Endothelial cell (in vitro differentiated cells): ENCODE data around the gene FANCC. TPM values are rescaled to one million over a fixed set of nuclear protein-coding genes. Genes with fewer than 3 reads are reported as not detected.
A peak's percentile ranks its signal among the peaks of the same experiment; 100 is the strongest.

Experiments used
- DNase-seq: peaks from one replicate; pipeline ENCODE4 v3.0.0; 2021; ENCODE audit warnings: low spot score
- H3K27ac Mint-ChIP-seq: one replicate; pipeline ENCODE4 v1.8.0; 2021; ENCODE audit warnings: mixed read lengths, inconsistent platforms; ENCODE audit not compliant: unreplicated experiment
- H3K27me3 Mint-ChIP-seq: one replicate; pipeline ENCODE4 v1.8.0; 2021; ENCODE audit warnings: mild to moderate bottlenecking, moderate library complexity, mixed read lengths, inconsistent platforms; ENCODE audit not compliant: unreplicated experiment
- H3K36me3 Mint-ChIP-seq: one replicate; pipeline ENCODE4 v1.8.0; 2021; ENCODE audit warnings: mild to moderate bottlenecking, low read depth, mixed read lengths, inconsistent platforms; ENCODE audit not compliant: unreplicated experiment
- H3K4me1 Mint-ChIP-seq: one replicate; pipeline ENCODE4 v1.8.0; 2021; ENCODE audit warnings: mild to moderate bottlenecking, mixed read lengths, inconsistent platforms; ENCODE audit not compliant: unreplicated experiment
- H3K4me3 Mint-ChIP-seq: one replicate; pipeline ENCODE4 v1.8.0; 2021; ENCODE audit warnings: mild to moderate bottlenecking, mixed read lengths, inconsistent platforms; ENCODE audit not compliant: unreplicated experiment
- H3K9me3 Mint-ChIP-seq: one replicate; pipeline ENCODE4 v1.8.0; 2021; ENCODE audit warnings: mixed read lengths, inconsistent platforms; ENCODE audit not compliant: unreplicated experiment
- CTCF ChIP-seq: fragments of 200-600 bp; sonication (generic); IDR thresholded peaks from one replicate; pipeline ENCODE4 v1.5.0; 2021; ENCODE audit warnings: antibody characterized with exemption; ENCODE audit not compliant: unreplicated experiment
- total RNA-seq: library from RNA; stranded (reverse); fragmentation: NEBNext Ultra II Directional; extraction: Animal tissue kit (Norgen Biotek cat#: 25700); gene quantifications from one replicate; pipeline ENCODE4 v1.2.1, GENCODE V29; 2021; ENCODE audit not compliant: unreplicated experiment

Gene FANCC
- total RNA-seq, 1 donor from 2014 or later = 16.7 TPM

DNA sequence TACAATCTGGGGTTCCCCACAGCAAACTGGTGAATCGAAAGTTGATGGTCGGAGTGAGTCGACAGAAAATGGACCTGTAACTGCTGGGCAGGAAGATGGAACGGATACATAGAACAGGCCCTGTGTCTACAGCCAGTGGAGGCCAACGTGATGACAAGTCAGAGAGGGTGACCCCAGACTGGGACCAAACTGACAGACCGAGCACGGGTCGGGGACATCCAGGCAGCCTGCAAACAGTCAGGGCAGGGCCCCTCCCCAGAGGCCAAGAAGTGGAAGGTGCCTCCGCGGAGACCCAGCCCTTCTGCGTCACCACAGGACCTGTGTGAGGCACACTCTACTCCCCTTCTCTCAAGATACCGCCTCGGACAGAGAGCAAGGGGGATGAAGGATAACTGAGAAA, 25.1 kb upstream of the FANCC start:
- H3K27ac Mint-ChIP-seq = no peak overlapping the region
- no peak for DNase-seq
- H3K36me3 Mint-ChIP-seq = peaks cover 3% of the 10 kb centered on the region
- peaks cover 6% of the 10 kb centered on the region for H3K9me3 Mint-ChIP-seq
- no peak for TF ChIP-seq CTCF
- peaks cover 2% of the 10 kb centered on the region for H3K27me3 Mint-ChIP-seq
- H3K4me1 Mint-ChIP-seq = no peaks in the 10 kb centered on the region
- no peak overlapping the region for H3K4me3 Mint-ChIP-seq

DNA sequence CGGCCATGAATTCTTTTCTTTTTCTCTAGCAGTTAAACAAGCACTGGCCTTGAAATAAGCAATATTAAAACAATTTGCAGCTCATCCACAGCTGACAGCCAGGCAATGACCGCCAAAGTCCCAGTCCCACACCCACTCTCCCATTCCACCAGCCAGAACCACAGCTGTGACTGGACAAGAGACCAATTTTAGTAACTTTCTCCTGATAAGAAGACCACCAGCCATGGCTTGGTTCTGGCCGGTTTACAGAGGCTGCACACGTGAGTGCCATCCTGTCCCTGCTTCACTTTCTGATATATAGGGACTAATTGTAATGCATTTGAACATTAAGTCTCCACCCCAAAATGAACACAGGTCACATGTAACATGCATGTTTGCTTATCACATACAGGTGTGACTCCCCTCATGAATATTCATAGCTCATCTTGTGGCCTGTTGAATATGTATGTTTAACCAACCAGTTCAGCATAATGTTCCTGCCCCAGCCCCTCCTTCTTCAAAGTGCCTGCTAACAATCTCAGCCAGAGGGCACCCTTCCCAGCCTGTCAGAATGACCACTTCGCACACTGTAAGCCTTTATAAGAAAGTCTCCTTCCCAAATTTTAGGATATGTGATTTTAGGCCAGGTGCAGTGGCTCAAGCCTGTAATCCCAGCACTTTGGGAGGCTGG, 23.9 kb upstream of the FANCC start:
- peaks cover 6% of the 10 kb centered on the region for H3K9me3 Mint-ChIP-seq
- H3K4me3 Mint-ChIP-seq = no peak overlapping the region
- peaks cover 3% of the 10 kb centered on the region for H3K36me3 Mint-ChIP-seq
- no peak for DNase-seq
- TF ChIP-seq CTCF = no peak
- H3K27ac Mint-ChIP-seq = no peak overlapping the region
- no peaks in the 10 kb centered on the region for H3K4me1 Mint-ChIP-seq
- H3K27me3 Mint-ChIP-seq = peaks cover 2% of the 10 kb centered on the region

GRCh38 chr9:95338243-95338642, 20.7 kb upstream of the FANCC start:
- DNase-seq = no peak
- Mint-ChIP-seq H3K9me3 (peaks cover 6% of the 10 kb centered on the region), H3K4me1 (no peaks in the 10 kb centered on the region), H3K36me3 (peaks cover 3% of the 10 kb centered on the region), H3K4me3 (no peak overlapping the region), H3K27me3 (peaks cover 5% of the 10 kb centered on the region), H3K27ac (no peak overlapping the region)
- TF ChIP-seq CTCF = no peak

- H3K27ac Mint-ChIP-seq = no peak overlapping the region
- no peaks in the 10 kb centered on the region for H3K4me1 Mint-ChIP-seq
- TF ChIP-seq CTCF = peak; percentile 32
- H3K9me3 Mint-ChIP-seq = peaks cover 6% of the 10 kb centered on the region
- H3K36me3 Mint-ChIP-seq = peaks cover 7% of the 10 kb centered on the region
- no peak overlapping the region for H3K4me3 Mint-ChIP-seq
- H3K27me3 Mint-ChIP-seq = peaks cover 3% of the 10 kb centered on the region
- no peak for DNase-seq
These were observed 18.8 kb upstream of the FANCC start for GRCh38 chr9:95336281-95336680.

- peaks cover 3% of the 10 kb centered on the region for H3K27me3 Mint-ChIP-seq
- peaks cover under 1% of the 10 kb centered on the region for H3K9me3 Mint-ChIP-seq
- H3K27ac Mint-ChIP-seq = no peak overlapping the region
- no peak overlapping the region for H3K4me3 Mint-ChIP-seq
- peaks cover 3% of the 10 kb centered on the region for H3K36me3 Mint-ChIP-seq
- no peak for TF ChIP-seq CTCF
- H3K4me1 Mint-ChIP-seq = peaks cover 4% of the 10 kb centered on the region
- no peak for DNase-seq
These were observed 15.9 kb upstream of the FANCC start for GRCh38 chr9:95333426-95333825.
